NCI-H748 treated with DMSO at 0.1 percent for 48 hours (cell line): ENCODE measurements around the gene TECPR2.
A peak's percentile ranks its signal among the peaks of the same experiment; 100 is the strongest.
"Not testable (repeated sequence)": the region's sequence is repeated elsewhere in the genome, so short reads cannot be mapped to it uniquely, and the experiment has no call there.

Experiments
- DNase-seq: peaks from one replicate; lab custom pipeline; 2025; lab: John Stamatoyannopoulos, UW

TECPR2 gene

GRCh38 chr14:102330806-102331205, 31.9 kb upstream of the TECPR2 start:
- no peak for DNase-seq

GRCh38 chr14:102333390-102333789, 29.4 kb upstream of the TECPR2 start:
- no peak for DNase-seq

- DNase-seq: no peak
Observed at GRCh38 chr14:102333795-102334705, 28.7 kb upstream of the TECPR2 start.

GRCh38 chr14:102335163-102335562, 27.6 kb upstream of the TECPR2 start:
- no peak for DNase-seq

- no peak for DNase-seq
Observed at GRCh38 chr14:102338724-102339123, 24.0 kb upstream of the TECPR2 start.

GRCh38 chr14:102341566-102341965, 21.2 kb upstream of the TECPR2 start:
- DNase-seq: no peak

- DNase-seq: no peak
Observed at GRCh38 chr14:102342238-102342637, 20.5 kb upstream of the TECPR2 start.

GRCh38 chr14:102344084-102344483, 18.7 kb upstream of the TECPR2 start:
- no peak for DNase-seq

GRCh38 chr14:102344485-102344884, 18.3 kb upstream of the TECPR2 start:
- no peak for DNase-seq

- DNase-seq: no peak
Observed at GRCh38 chr14:102345232-102345631, 17.5 kb upstream of the TECPR2 start.

- no peak for DNase-seq
Observed at GRCh38 chr14:102346645-102347044, 16.1 kb upstream of the TECPR2 start.

GRCh38 chr14:102348376-102348775, 14.4 kb upstream of the TECPR2 start:
- no peak for DNase-seq

- DNase-seq: no peak
Observed at GRCh38 chr14:102351023-102351422, 11.7 kb upstream of the TECPR2 start.

GRCh38 chr14:102351593-102351992, 11.1 kb upstream of the TECPR2 start:
- not testable (repeated sequence) for DNase-seq

GRCh38 chr14:102352213-102352612, 10.5 kb upstream of the TECPR2 start:
- no peak for DNase-seq

- DNase-seq: no peak
Observed at GRCh38 chr14:102353126-102353619, 9.6 kb upstream of the TECPR2 start.

- no peak for DNase-seq
Observed at GRCh38 chr14:102356280-102356679, 6.5 kb upstream of the TECPR2 start.

GRCh38 chr14:102359341-102359740, 3.4 kb upstream of the TECPR2 start:
- DNase-seq: no peak

- no peak for DNase-seq
Observed at GRCh38 chr14:102360388-102360787, 2.4 kb upstream of the TECPR2 start.

- no peak for DNase-seq
Observed at GRCh38 chr14:102362084-102362483, 657 bp upstream of the TECPR2 start.

- peak; percentile 17 for DNase-seq
Observed at GRCh38 chr14:102363182-102363943, 622 bp downstream of the TECPR2 start.

- DNase-seq: no peak
Observed at GRCh38 chr14:102370305-102370809, 7.6 kb downstream of the TECPR2 start.

- DNase-seq: no peak
Observed at GRCh38 chr14:102371361-102371760, 8.6 kb downstream of the TECPR2 start.
